ENCODE measurements around the gene CLASP1.

GRCh38 chr2:121333834-121334558 is 315.3 kb downstream of the CLASP1 start:
- TF ChIP-seq, protein P1, sequence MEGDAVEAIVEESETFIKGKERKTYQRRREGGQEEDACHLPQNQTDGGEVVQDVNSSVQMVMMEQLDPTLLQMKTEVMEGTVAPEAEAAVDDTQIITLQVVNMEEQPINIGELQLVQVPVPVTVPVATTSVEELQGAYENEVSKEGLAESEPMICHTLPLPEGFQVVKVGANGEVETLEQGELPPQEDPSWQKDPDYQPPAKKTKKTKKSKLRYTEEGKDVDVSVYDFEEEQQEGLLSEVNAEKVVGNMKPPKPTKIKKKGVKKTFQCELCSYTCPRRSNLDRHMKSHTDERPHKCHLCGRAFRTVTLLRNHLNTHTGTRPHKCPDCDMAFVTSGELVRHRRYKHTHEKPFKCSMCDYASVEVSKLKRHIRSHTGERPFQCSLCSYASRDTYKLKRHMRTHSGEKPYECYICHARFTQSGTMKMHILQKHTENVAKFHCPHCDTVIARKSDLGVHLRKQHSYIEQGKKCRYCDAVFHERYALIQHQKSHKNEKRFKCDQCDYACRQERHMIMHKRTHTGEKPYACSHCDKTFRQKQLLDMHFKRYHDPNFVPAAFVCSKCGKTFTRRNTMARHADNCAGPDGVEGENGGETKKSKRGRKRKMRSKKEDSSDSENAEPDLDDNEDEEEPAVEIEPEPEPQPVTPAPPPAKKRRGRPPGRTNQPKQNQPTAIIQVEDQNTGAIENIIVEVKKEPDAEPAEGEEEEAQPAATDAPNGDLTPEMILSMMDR (conservative IDR thresholded peaks at IDR 0.05): no peak
- TF ChIP-seq ZFX (IDR thresholded peaks at IDR 0.05): no peak
